ENCODE measurements around the gene BAZ1B. TPM values are rescaled to one million over a fixed set of nuclear protein-coding genes. Genes with fewer than 3 reads are reported as not detected.
A peak's percentile ranks its signal among the peaks of the same experiment; 100 is the strongest.

BAZ1B gene
- total and polyA plus RNA-seq, 9 of the 15 experiments (the other 6 are each of a cell fraction or from before 2014, with no cell fraction given), result 15.0 to 134 (median 79.5) TPM

DNA sequence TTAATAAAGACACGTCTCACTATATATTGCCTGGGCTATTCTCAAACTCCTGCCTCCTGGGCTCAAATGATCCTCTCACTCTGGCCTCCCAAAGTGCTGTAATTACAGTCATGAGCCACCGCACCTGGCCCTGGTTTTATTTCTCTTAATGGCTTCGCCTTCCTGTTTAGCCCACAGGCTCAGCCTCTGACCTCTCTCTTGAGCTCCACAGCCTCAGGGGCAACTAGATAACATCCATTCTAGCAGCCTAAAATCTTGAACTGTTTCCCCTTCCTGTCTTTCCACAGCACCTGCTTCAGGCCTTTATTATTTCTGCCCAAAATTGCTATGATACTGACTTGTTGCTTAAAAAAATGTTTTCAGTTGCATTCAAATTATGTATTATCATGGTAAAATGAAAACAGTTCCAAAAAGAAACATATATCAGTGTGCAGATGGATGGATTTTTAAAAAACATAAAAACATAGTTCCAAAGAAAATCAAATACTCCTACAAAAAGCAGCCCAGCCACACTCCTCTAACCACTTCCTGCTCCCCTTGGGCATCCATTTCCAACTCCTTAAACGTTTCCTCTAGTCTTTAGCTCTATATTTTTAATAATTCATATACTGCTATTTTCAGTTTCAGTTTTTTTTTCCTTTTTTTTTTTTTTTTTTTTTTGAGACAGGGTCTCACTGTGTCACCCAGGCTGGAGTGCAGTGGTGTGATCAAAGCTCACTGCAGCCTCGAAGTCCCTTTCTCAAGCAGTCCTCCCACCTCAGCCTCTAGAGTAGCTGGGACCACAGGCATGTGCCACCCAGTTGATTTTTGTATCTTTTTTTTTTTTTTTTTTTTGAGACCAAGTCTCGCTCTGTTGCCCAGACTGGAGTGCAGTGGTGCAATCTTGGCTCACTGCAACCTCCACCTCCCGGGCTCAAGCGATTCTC is 5.1 kb upstream of the BAZ1B start (continued):
- TF ChIP-seq RCOR1 (IDR thresholded peaks at IDR 0.05; ENCODE audit: borderline replicate concordance in 1 of 2, low read depth in 2 of 2, low read length in 2 of 2), result peak in 1 of 2 experiments; percentile 77; a peak in 2 of 4 replicates
- TF ChIP-seq NR2C2 (CRISPR knock-in tag; IDR thresholded peaks at IDR 0.05), result no peak
- peak; percentile 46 for TF ChIP-seq NR2C2 (tag; IDR thresholded peaks at IDR 0.05)
- TF ChIP-seq SPI1 (IDR thresholded peaks at IDR 0.05; ENCODE audit: borderline replicate concordance, low read depth, low read length), result 0 out of 2 replicates have a peak, but pooled peaks have one; percentile 14
- peak; percentile 52 for TF ChIP-seq ARID1B (IDR thresholded peaks at IDR 0.05)
- TF ChIP-seq, protein P1, sequence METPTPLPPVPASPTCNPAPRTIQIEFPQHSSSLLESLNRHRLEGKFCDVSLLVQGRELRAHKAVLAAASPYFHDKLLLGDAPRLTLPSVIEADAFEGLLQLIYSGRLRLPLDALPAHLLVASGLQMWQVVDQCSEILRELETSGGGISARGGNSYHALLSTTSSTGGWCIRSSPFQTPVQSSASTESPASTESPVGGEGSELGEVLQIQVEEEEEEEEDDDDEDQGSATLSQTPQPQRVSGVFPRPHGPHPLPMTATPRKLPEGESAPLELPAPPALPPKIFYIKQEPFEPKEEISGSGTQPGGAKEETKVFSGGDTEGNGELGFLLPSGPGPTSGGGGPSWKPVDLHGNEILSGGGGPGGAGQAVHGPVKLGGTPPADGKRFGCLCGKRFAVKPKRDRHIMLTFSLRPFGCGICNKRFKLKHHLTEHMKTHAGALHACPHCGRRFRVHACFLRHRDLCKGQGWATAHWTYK (CRISPR knock-in tag; IDR thresholded peaks at IDR 0.05), result no peak
- TF ChIP-seq ZNF146 (CRISPR knock-in tag; IDR thresholded peaks at IDR 0.05; ENCODE audit: unreplicated experiment), result no peak
- 0 out of 2 replicates have a peak, but pooled peaks have one; percentile 24 for TF ChIP-seq RNF2 (IDR thresholded peaks at IDR 0.05)
- TF ChIP-seq, protein P2, sequence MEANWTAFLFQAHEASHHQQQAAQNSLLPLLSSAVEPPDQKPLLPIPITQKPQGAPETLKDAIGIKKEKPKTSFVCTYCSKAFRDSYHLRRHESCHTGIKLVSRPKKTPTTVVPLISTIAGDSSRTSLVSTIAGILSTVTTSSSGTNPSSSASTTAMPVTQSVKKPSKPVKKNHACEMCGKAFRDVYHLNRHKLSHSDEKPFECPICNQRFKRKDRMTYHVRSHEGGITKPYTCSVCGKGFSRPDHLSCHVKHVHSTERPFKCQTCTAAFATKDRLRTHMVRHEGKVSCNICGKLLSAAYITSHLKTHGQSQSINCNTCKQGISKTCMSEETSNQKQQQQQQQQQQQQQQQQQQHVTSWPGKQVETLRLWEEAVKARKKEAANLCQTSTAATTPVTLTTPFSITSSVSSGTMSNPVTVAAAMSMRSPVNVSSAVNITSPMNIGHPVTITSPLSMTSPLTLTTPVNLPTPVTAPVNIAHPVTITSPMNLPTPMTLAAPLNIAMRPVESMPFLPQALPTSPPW (CRISPR knock-in tag; IDR thresholded peaks at IDR 0.05), result no peak
- TF ChIP-seq ZSCAN29 (IDR thresholded peaks at IDR 0.05), result no peak
- TF ChIP-seq TCFL5 (CRISPR knock-in tag; conservative IDR thresholded peaks at IDR 0.05), result no peak
- TF ChIP-seq GABPA (tag; conservative IDR thresholded peaks at IDR 0.05; ENCODE audit: low read depth), result peak; percentile 54
- TF ChIP-seq POLR2AphosphoS2 (IDR thresholded peaks at IDR 0.05; ENCODE audit: low read length), result no peak
- TF ChIP-seq SMAD4 (CRISPR knock-in tag; conservative IDR thresholded peaks at IDR 0.05), result 0 out of 2 replicates have a peak, but pooled peaks have one; percentile 20
- no peak for TF ChIP-seq RUNX1 (IDR thresholded peaks at IDR 0.05; ENCODE audit: low read depth)
- peak; percentile 62 for TF ChIP-seq CBFA2T3 (IDR thresholded peaks at IDR 0.05)
- TF ChIP-seq TEAD4 (IDR thresholded peaks at IDR 0.05; ENCODE audit: low read length), result peak; percentile 54; the same call in 1 of the 2 replicates
- TF ChIP-seq TEAD4 (CRISPR knock-in tag; IDR thresholded peaks at IDR 0.05; ENCODE audit: borderline replicate concordance), result no peak
- peak; percentile 57; the same call in 1 of the 2 replicates for TF ChIP-seq DPF2 (IDR thresholded peaks at IDR 0.05)
- TF ChIP-seq NR2C1 (IDR thresholded peaks at IDR 0.05), result peak; percentile 66; the same call in 1 of the 2 replicates
- TF ChIP-seq NR2C1 (tag; IDR thresholded peaks at IDR 0.05), result peak; percentile 49; the same call in 1 of the 2 replicates
- TF ChIP-seq, protein P3, sequence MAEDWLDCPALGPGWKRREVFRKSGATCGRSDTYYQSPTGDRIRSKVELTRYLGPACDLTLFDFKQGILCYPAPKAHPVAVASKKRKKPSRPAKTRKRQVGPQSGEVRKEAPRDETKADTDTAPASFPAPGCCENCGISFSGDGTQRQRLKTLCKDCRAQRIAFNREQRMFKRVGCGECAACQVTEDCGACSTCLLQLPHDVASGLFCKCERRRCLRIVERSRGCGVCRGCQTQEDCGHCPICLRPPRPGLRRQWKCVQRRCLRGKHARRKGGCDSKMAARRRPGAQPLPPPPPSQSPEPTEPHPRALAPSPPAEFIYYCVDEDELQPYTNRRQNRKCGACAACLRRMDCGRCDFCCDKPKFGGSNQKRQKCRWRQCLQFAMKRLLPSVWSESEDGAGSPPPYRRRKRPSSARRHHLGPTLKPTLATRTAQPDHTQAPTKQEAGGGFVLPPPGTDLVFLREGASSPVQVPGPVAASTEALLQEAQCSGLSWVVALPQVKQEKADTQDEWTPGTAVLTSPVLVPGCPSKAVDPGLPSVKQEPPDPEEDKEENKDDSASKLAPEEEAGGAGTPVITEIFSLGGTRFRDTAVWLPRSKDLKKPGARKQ (CRISPR knock-in tag; IDR thresholded peaks at IDR 0.05), result no peak
- TF ChIP-seq TAL1 (IDR thresholded peaks at IDR 0.05), result peak; percentile 13; the same call in 1 of the 2 replicates
- peak; percentile 38; the same call in 1 of the 2 replicates for TF ChIP-seq SMARCA4 (IDR thresholded peaks at IDR 0.05)
